MG63 (cell line): ENCODE results near the gene LSS. TPM values are rescaled to one million over a fixed set of nuclear protein-coding genes. Genes with fewer than 3 reads are reported as not detected.

Experiments
- DNase-seq: peaks from one replicate; pipeline ENCODE4 v3.0.0-alpha.2; 2020
- H3K27me3 ChIP-seq: fragments of 250-450 bp; sonication (Bioruptor Pico); 2 replicates; pipeline ENCODE4 v1.5.1; 2020; ENCODE audit warnings: mild to moderate bottlenecking, moderate library complexity
- H3K36me3 ChIP-seq: fragments of 250-450 bp; sonication (Bioruptor Pico); 2 replicates; pipeline ENCODE4 v1.5.1; 2020; ENCODE audit warnings: mild to moderate bottlenecking, moderate library complexity
- H3K4me3 ChIP-seq: fragments of 250-450 bp; sonication (Bioruptor Pico); 2 replicates; pipeline ENCODE4 v1.5.1; 2020; ENCODE audit warnings: mild to moderate bottlenecking, moderate library complexity
- H3K9me3 ChIP-seq: fragments of 250-450 bp; sonication (Bioruptor Pico); 2 replicates; pipeline ENCODE4 v1.5.1; 2020; ENCODE audit warnings: mild to moderate bottlenecking, moderate library complexity
- total RNA-seq: library from RNA; depleted of rRNA; stranded (reverse); fragments of >200 nt; shearing (Covaris generic); gene quantifications from 2 replicates; pipeline ENCODE4 v1.2.3, GENCODE V29; 2014; ENCODE audit warnings: low replicate concordance

The LSS gene
- total RNA-seq, 1 experiment from 2014 or later: 66.7 TPM

GRCh38 chr21:46157987-46158451 is 70.6 kb downstream of the LSS start:
- no peaks in the 10 kb centered on the region for H3K9me3 ChIP-seq
- no peaks in the 10 kb centered on the region for H3K36me3 ChIP-seq
- no peaks in the 10 kb centered on the region for H3K27me3 ChIP-seq
- no peak for DNase-seq
- H3K4me3 ChIP-seq: no peak overlapping the region

DNA sequence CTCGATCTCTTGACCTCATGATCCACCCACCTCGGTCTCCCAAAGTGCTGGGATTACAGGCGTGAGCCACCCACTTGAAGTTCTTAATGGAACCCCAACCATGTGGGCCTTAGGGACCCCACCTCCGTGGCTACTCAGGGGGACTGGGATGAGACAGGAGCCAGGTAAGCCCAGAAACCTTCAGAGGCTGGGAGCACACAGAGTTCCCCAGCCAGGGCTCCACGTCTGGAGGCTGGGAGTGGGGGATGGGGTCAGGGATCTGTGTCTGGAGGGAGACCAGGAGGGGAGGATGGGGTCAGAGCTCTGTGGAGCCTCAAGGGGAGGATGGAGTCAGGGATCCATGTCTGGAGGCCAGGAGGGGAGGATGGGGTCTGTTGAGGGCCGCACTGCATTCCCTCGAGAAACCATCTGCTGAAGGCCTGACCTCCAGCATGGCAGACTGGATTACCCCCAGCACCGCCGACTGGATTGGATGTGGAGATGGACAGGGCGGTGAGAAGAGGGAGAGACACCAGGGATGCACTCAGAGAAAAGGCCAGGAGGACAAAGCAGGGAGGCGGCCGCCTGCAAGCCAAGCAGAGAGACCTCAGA is 71.1 kb downstream of the LSS start:
- no peaks in the 10 kb centered on the region for H3K27me3 ChIP-seq
- H3K9me3 ChIP-seq: no peaks in the 10 kb centered on the region
- no peaks in the 10 kb centered on the region for H3K36me3 ChIP-seq
- DNase-seq: no peak
- H3K4me3 ChIP-seq: no peak overlapping the region

DNA sequence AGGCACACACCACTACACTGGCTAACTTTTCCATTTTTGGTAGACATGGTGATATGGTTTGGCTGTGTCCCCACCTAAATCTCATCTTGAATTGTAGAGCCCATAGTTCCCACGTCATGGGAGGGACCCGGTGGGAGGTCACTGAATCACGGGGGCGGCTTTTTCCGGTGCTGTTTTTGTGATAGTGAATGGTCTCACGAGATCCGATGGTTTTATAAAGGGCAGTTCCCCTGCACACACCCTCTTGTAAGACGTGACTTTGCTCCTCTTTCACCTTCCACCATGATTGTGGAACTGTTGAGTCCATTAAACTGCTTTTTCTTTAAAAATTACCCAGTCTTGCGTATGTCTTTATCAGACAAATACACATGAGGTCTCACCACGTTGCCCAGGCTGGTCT is 71.9 kb downstream of the LSS start:
- Histone ChIP-seq H3K4me3 (no peak overlapping the region), H3K9me3 (no peaks in the 10 kb centered on the region), H3K27me3 (no peaks in the 10 kb centered on the region), H3K36me3 (no peaks in the 10 kb centered on the region)
- no peak for DNase-seq

- DNase-seq: no peak
- Histone ChIP-seq H3K4me3 (no peak overlapping the region), H3K27me3 (no peaks in the 10 kb centered on the region), H3K9me3 (no peaks in the 10 kb centered on the region), H3K36me3 (no peaks in the 10 kb centered on the region)
Measured at GRCh38 chr21:46156378-46156645, 72.3 kb downstream of the LSS start.

DNA sequence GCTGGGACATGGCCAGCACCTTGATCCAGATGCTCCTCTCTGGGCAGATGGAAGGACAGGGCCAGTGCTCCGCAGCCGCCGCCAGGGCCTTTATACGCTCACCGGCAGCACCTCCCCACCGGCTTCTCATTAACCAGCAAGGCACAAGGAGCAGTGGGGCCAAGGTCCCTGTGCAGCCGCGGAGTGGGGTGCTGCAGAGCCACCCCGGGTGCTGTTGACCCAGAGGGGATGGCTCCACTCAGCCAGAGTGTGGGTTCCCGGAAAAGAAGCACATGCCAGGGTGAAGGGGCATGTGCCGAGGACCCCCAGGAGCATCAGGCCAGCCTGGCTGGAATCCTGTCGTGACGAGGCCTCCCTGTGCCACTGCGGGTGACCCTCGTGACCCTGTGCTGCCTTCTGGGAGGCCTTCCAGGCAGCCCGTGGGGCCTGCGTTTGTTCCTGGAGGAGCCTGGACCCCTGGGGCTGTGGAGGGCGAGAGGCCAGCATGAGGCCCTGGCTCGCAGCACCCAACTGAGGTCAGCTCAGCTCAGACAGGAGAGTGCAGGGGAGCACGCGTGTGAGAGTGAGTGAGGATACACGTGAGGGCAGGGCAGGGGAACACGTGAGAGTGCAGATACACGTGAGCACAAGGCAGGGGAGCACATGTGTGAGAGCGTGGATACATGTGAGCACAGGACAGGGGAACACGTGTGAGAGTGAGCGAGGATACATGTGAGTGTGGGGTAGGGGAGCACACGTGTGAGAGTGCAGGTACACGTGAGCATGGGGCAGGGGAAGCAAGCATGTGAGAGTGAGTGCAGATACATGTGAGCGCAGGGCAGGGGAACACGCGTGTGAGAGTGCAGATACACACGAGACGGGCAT is 72.8 kb downstream of the LSS start, which contains the start of gene FTCD:
FTCD (minus strand) TSS at position 66 of the 864 bp plus-strand sequence; CDS start at position 10, 56 bp downstream.
- DNase-seq: no peak
- Histone ChIP-seq H3K27me3 (no peaks in the 10 kb centered on the region), H3K36me3 (no peaks in the 10 kb centered on the region), H3K9me3 (no peaks in the 10 kb centered on the region), H3K4me3 (no peak within 1 kb of the TSS)

- H3K4me3 ChIP-seq: no peak overlapping the region
- no peaks in the 10 kb centered on the region for H3K36me3 ChIP-seq
- H3K27me3 ChIP-seq: no peaks in the 10 kb centered on the region
- no peaks in the 10 kb centered on the region for H3K9me3 ChIP-seq
- no peak for DNase-seq
Measured at GRCh38 chr21:46154955-46155513, 73.5 kb downstream of the LSS start.

GRCh38 chr21:46154155-46154954 is 74.2 kb downstream of the LSS start:
- Histone ChIP-seq H3K4me3 (no peak overlapping the region), H3K36me3 (no peaks in the 10 kb centered on the region), H3K27me3 (no peaks in the 10 kb centered on the region), H3K9me3 (no peaks in the 10 kb centered on the region)
- DNase-seq: no peak

DNA sequence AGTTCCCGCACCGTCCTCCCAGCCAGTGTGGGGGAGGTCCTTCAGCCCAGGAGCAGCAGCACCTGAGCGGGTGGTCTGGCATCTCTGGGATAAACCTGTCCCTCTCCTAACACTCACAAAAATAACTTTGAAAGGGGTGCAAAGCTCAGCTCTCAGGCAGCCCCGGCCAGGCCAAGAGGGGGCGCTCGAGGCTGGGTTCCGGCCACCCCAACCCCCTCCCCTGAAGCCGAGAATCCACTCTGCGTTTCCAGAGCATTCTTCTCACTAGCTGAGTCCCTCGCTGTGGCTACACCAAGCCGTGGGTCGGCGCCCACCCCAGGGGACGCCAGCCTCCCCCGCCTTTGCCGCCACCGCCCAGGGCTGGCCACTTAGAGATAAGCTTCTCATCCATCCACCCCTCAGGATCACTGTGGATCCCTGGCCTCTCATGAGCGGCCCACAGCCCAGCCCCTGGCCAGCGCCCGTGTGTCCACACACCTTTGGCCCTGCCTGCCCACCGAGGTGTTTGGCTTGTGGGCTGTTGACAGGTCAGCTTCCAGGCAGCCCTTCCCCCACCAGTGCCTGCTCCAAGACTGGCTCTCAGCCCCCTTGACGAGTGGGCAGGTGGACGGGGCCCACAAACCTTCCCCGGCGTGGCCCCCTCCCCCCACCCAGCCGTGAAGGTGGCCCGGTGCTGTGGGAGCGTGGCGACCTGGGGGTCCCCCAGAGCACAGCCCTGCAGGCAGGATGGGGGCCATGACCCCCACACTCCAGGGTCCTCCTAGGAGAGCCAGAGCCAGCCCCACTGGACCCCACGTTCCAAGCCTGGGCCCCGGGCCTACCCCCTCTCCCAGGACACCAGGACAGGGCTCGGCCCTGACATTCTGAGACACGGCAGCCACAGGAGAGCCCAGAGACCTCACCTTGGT is 75.1 kb downstream of the LSS start:
- DNase-seq: no peak
- Histone ChIP-seq H3K9me3 (no peaks in the 10 kb centered on the region), H3K27me3 (no peaks in the 10 kb centered on the region), H3K36me3 (no peaks in the 10 kb centered on the region), H3K4me3 (no peak overlapping the region)

- Histone ChIP-seq H3K36me3 (no peaks in the 10 kb centered on the region), H3K27me3 (no peaks in the 10 kb centered on the region), H3K4me3 (no peak overlapping the region), H3K9me3 (no peaks in the 10 kb centered on the region)
- no peak for DNase-seq
Measured at GRCh38 chr21:46152927-46153246, 75.7 kb downstream of the LSS start.

- Histone ChIP-seq H3K4me3 (no peak overlapping the region), H3K27me3 (no peaks in the 10 kb centered on the region), H3K9me3 (no peaks in the 10 kb centered on the region), H3K36me3 (no peaks in the 10 kb centered on the region)
- DNase-seq: no peak
Measured at GRCh38 chr21:46151989-46152926, 76.3 kb downstream of the LSS start.

DNA sequence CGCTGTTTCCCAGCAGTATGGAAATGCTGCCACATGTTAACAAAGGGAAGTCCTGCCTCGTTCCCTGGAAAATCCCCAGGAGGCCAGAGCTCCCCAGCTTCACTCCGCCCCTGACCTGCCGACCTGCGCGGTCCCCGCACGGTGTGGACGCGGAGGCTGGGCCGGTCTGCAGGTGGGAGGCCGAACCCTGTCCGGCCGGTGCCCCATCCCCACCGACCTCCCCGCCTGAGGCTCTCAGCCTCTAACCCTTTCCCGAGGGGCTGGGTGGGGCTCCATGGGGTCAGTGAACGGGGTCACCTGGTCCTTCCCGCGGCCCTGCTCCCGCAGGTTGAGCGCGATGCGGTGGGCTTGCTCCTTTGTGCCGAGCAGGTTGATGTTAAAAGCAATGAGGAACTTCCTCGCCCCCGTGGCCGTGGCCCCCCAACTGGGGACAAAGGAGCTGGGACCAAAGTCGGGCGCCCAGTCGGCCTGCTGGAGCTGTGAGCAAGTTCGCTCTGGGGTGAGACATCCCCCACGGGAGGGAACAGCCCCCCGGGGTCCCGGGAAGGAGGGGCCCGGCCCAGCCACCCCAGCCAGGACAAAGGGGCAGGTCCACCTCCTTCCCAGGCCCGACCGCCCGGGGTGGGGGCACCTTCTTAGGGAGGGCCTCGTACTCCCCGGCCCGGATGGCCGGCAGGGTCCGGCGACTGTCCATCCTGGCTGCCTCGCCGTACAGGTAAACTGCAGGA is 77.1 kb downstream of the LSS start:
- no peaks in the 10 kb centered on the region for H3K36me3 ChIP-seq
- no peak overlapping the region for H3K4me3 ChIP-seq
- no peak for DNase-seq
- no peaks in the 10 kb centered on the region for H3K9me3 ChIP-seq
- no peaks in the 10 kb centered on the region for H3K27me3 ChIP-seq

DNA sequence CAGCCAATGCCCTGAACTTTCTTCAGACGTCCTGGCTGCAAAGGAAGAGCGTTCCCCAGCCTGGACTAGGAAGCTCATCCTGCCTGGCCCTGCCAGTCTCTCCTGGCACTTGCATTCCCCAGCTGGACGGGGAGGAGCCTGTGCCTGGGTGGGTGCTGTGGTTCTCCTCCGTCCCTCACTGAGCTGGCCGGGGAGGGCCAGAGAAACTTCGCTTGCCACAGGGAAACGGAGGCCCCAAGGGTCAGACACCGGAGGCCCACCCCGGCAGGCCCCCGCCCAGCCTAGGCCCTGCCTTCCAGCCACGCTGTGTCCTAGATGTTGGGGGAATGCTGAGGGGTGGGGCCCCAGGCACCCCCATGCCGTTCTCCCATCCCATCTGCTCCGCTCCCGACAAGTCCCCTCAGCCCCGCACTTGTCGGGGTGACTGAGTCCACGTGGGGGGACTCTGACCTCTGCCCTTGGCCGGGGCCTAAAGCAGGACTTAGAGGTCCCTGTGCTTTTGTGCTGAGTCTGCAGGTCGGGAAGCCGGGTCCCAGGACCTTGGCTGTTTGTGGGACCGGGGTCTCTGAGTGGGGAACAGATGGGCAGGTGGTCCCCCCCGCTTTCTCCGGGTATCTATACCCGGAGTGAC is 78.0 kb downstream of the LSS start:
- no peaks in the 10 kb centered on the region for H3K9me3 ChIP-seq
- no peak overlapping the region for H3K4me3 ChIP-seq
- no peaks in the 10 kb centered on the region for H3K36me3 ChIP-seq
- no peaks in the 10 kb centered on the region for H3K27me3 ChIP-seq
- DNase-seq: no peak

GRCh38 chr21:46150073-46150472 is 78.5 kb downstream of the LSS start:
- Histone ChIP-seq H3K36me3 (no peaks in the 10 kb centered on the region), H3K27me3 (no peaks in the 10 kb centered on the region), H3K4me3 (no peak overlapping the region), H3K9me3 (no peaks in the 10 kb centered on the region)
- no peak for DNase-seq

- Histone ChIP-seq H3K4me3 (no peak overlapping the region), H3K9me3 (no peaks in the 10 kb centered on the region), H3K27me3 (no peaks in the 10 kb centered on the region), H3K36me3 (no peaks in the 10 kb centered on the region)
- DNase-seq: no peak
Measured at GRCh38 chr21:46149205-46149901, 79.2 kb downstream of the LSS start.
